CD4-positive, alpha-beta T cell (primary cell): ENCODE data around the gene CARD9. TPM values are rescaled to one million over a fixed set of nuclear protein-coding genes. Genes with fewer than 3 reads are reported as not detected.

Source experiments
- ATAC-seq: fragments of 200-7000 bp; cut with Tn5 transposase; one replicate; pipeline ENCODE4 v1.10.0; 2022; ENCODE audit warnings: mild to moderate bottlenecking; ENCODE audit not compliant: poor library complexity
- CTCF ChIA-PET: fragments of 350-600 bp; sonication (Branson Sonifier 250); formaldehyde crosslinking; loops from one replicate; lab custom pipeline; 2021; ENCODE audit warnings: antibody characterized with exemption, inconsistent platforms; lab: Charles Lee
- POLR2A ChIA-PET: fragments of 350-600 bp; sonication (Branson Sonifier 250); formaldehyde crosslinking; loops from one replicate; lab custom pipeline; 2021; ENCODE audit warnings: antibody characterized with exemption, inconsistent platforms; lab: Charles Lee
- DNase-seq, 14 experiments: peaks; one replicate each; pipeline ENCODE4 v3.0.0-alpha.2; 2013 to 2020; ENCODE audit warnings: mixed read lengths in 2 of 14
- H3K27ac ChIP-seq, 2 donors: one replicate each; pipeline versions ENCODE4 v1.5.1 to v1.7.0; 2013; ENCODE audit warnings: low read length in 2 of 2, low read depth in 1 of 2, mild to moderate bottlenecking in 1 of 2
- H3K27me3 ChIP-seq, 2 experiments: 1 replicate in 1 of 2; 2 replicates in 1 of 2; pipeline versions ENCODE4 v1.6.1 to v1.7.0; 2013; ENCODE audit warnings: low read length in 2 of 2, control low read depth in 1 of 2, mild to moderate bottlenecking in 1 of 2, moderate library complexity in 1 of 2; ENCODE audit not compliant: insufficient read depth in 2 of 2, control insufficient read depth in 1 of 2
- H3K36me3 ChIP-seq: one replicate; pipeline ENCODE4 v1.6.1; 2013; ENCODE audit warnings: low read length, control low read depth; ENCODE audit not compliant: insufficient read depth
- H3K4me1 ChIP-seq: one replicate; pipeline ENCODE4 v1.6.1; 2013; ENCODE audit warnings: low read length, control low read depth; ENCODE audit not compliant: insufficient read depth
- H3K4me3 ChIP-seq: one replicate; pipeline ENCODE4 v1.5.1; 2013; ENCODE audit warnings: mild to moderate bottlenecking, low read length, moderate library complexity
- H3K9me3 ChIP-seq, 2 experiments: 1 replicate in 1 of 2; 2 replicates in 1 of 2; pipeline versions ENCODE4 v1.6.1 to v1.7.0; 2013; ENCODE audit warnings: low read length in 2 of 2, mild to moderate bottlenecking in 2 of 2, control low read depth in 1 of 2, moderate library complexity in 1 of 2; ENCODE audit not compliant: control insufficient read depth in 1 of 2, insufficient read depth in 1 of 2
- H3K27ac Mint-ChIP-seq: one replicate; pipeline ENCODE4 v1.8.0; 2020; ENCODE audit warnings: mixed read lengths
- H3K27me3 Mint-ChIP-seq: one replicate; pipeline ENCODE4 v1.8.0; 2021; ENCODE audit warnings: mixed read lengths
- H3K36me3 Mint-ChIP-seq: one replicate; pipeline ENCODE4 v1.8.0; 2021; ENCODE audit warnings: low read depth, mixed read lengths
- H3K4me1 Mint-ChIP-seq: one replicate; pipeline ENCODE4 v1.8.0; 2021; ENCODE audit warnings: low read depth, mixed read lengths
- H3K4me3 Mint-ChIP-seq: one replicate; pipeline ENCODE4 v1.8.0; 2020; ENCODE audit warnings: mild to moderate bottlenecking, mixed read lengths
- H3K9me3 Mint-ChIP-seq: one replicate; pipeline ENCODE4 v1.8.0; 2020; ENCODE audit warnings: mixed read lengths
- intact Hi-C, 2 experiments: fragments of 100-400 bp; cut with DNase I in 1 of 2; cut with micrococcal nuclease in 1 of 2; formaldehyde crosslinking; loops; one replicate each; pipeline versions ENCODE4 v1.15.1 to v1.9.0; 2023 to 2025; cut with DNase I, micrococcal nuclease
- total RNA-seq, 174 experiments: library from RNA in 2 of 174; stranded (reverse) in 2 of 174; gene quantifications; one replicate each; pipeline ENCODE4 v1.2.3 and lab custom pipeline; 2021 to 2026
- TF ChIP-seq, protein P1 (sequence below): fragments of 200-600 bp; IDR thresholded peaks from one replicate; pipeline ENCODE4 v1.8.0; 2022; ENCODE audit warnings: antibody characterized with exemption, mild to moderate bottlenecking

The CARD9 gene
- total RNA-seq, 2 experiments from 2014 or later: 0.36 to 0.64 TPM

DNA sequence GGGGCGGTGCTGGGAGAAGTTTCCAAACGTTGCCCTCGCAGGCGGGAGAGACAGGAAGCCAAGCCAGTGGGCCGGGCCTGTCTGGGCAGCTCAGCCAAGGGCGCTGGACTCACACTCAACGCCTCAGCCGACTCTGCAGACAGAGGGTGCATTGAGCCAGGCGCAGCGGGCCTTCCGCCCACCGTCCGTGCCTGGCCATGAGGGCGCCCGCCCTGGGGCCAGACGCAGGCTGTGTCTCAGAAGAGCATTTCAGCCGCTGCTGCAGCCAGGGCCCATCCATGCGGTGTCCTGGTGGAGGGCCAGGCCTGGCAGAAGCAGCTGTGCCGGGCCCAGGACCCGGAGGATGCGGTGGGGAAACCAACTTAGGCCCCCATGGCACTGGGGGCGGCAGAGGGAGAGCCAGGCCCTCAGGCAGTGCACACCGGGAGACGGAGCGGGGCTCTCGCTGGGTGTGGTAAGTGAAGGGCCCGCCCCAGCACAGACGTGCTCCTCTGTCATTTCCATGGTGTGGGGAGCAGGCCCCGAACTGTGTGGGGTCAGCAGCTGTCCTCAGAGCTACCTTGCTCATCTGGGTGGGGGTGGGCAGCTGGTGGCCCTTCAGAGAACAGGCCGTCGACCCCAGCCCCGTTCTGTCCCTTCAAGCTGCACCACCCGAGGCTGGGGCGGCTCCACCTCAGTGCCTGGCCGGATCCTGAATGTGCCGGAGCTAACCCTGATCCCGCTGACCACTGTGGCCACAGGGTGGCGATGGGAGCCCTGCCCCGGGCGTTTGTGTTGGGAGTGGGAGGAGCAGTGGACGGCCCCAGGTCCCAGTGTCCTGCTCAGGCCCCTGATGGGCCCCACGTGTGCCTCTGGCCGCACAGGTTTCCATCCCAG lies 27.9 kb downstream of the CARD9 start:
- H3K27ac Mint-ChIP-seq: no peak overlapping the region
- peaks cover 4% of the 10 kb centered on the region for H3K4me1 ChIP-seq
- H3K4me3 Mint-ChIP-seq: no peak overlapping the region
- H3K36me3 Mint-ChIP-seq: no peaks in the 10 kb centered on the region
- intact Hi-C loops: no loop called here
- DNase-seq (no peak), ATAC-seq (no peak)
- H3K27me3 ChIP-seq: no peaks in the 10 kb centered on the region
- H3K4me1 Mint-ChIP-seq: no peaks in the 10 kb centered on the region
- TF ChIP-seq, protein P1, sequence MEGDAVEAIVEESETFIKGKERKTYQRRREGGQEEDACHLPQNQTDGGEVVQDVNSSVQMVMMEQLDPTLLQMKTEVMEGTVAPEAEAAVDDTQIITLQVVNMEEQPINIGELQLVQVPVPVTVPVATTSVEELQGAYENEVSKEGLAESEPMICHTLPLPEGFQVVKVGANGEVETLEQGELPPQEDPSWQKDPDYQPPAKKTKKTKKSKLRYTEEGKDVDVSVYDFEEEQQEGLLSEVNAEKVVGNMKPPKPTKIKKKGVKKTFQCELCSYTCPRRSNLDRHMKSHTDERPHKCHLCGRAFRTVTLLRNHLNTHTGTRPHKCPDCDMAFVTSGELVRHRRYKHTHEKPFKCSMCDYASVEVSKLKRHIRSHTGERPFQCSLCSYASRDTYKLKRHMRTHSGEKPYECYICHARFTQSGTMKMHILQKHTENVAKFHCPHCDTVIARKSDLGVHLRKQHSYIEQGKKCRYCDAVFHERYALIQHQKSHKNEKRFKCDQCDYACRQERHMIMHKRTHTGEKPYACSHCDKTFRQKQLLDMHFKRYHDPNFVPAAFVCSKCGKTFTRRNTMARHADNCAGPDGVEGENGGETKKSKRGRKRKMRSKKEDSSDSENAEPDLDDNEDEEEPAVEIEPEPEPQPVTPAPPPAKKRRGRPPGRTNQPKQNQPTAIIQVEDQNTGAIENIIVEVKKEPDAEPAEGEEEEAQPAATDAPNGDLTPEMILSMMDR: no peak
- H3K9me3 ChIP-seq: no peaks in the 10 kb centered on the region
- no peaks in the 10 kb centered on the region for H3K9me3 Mint-ChIP-seq
- no peak overlapping the region for H3K27ac ChIP-seq
- CTCF ChIA-PET: no interaction called here
- no peaks in the 10 kb centered on the region for H3K36me3 ChIP-seq
- POLR2A ChIA-PET: no interaction called here
- no peak overlapping the region for H3K4me3 ChIP-seq
- no peaks in the 10 kb centered on the region for H3K27me3 Mint-ChIP-seq

DNA sequence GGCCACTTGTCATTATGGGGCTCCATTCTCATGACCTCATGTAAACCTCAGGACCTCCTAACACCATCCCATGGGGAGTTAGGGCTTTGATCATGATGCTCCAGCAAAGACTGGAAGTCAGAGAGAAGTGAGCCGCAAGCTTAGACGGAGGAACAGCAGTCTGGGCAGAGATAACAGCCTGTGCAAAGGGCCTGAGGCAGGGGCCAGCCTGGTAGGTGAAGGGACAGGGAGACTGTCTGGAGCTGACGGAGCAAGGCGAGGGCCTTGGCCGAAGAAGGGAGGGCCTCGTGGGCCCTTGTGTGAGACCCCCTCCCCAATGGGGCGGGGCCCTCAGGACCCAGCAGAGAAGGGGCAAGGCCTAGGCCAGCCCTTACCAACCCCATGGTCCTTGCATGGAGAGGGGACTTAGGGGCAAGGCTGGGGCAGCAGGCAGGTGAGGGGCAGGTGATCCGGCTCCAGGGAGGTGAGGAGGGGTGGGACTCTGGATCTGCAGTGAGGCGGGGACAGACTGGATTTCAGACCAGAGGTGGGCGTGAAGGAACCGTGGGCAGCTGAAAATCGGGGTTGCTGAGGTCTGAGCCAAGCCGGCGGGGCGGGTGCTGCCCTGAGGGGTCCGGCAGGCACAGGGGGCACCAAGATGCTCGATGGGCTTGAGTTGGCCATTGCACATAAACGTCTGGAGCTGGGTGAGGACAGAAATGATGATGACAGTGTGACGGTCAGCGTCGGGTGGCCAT lies 28.8 kb downstream of the CARD9 start:
- no peaks in the 10 kb centered on the region for H3K27me3 Mint-ChIP-seq
- ChIA-PET POLR2A (no interaction called here), CTCF (no interaction called here)
- no peaks in the 10 kb centered on the region for H3K9me3 Mint-ChIP-seq
- Histone ChIP-seq H3K27me3 (no peaks in the 10 kb centered on the region), H3K4me1 (peaks cover 4% of the 10 kb centered on the region), H3K9me3 (no peaks in the 10 kb centered on the region), H3K27ac (no peak overlapping the region), H3K36me3 (no peaks in the 10 kb centered on the region), H3K4me3 (no peak overlapping the region)
- TF ChIP-seq, protein P1: no peak
- H3K4me1 Mint-ChIP-seq: no peaks in the 10 kb centered on the region
- H3K4me3 Mint-ChIP-seq: no peak overlapping the region
- ATAC-seq (no peak), DNase-seq (no peak)
- H3K36me3 Mint-ChIP-seq: no peaks in the 10 kb centered on the region
- intact Hi-C loops: no loop called here
- H3K27ac Mint-ChIP-seq: no peak overlapping the region

DNA sequence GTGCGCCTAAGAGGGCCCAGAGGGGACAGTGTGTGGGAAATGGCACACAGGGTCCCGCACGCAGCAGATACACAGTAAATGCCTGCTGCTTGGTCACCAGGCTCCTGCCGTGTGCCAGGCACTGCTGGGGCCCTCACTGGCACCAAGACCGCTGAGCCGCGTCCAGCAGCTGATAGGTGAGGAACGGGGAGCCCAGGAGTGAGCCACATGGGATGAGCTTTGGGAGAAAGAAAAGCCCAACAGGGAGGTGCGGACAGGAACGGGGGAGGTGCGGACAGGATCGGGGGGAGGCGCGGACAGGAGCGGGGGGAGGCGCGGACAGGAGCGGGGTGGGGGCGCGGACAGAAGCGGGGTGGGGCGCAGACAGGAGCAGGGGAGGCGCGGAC lies 29.6 kb downstream of the CARD9 start:
- no peak for DNase-seq
- Histone ChIP-seq H3K36me3 (no peaks in the 10 kb centered on the region), H3K4me1 (peaks cover 4% of the 10 kb centered on the region), H3K9me3 (no peaks in the 10 kb centered on the region), H3K4me3 (no peak overlapping the region), H3K27ac (no peak overlapping the region), H3K27me3 (no peaks in the 10 kb centered on the region)
- POLR2A ChIA-PET: no interaction called here
- Mint-ChIP-seq H3K9me3 (no peaks in the 10 kb centered on the region), H3K4me3 (no peak overlapping the region), H3K27ac (no peak overlapping the region), H3K36me3 (no peaks in the 10 kb centered on the region), H3K4me1 (no peaks in the 10 kb centered on the region), H3K27me3 (no peaks in the 10 kb centered on the region)
- TF ChIP-seq, protein P1: no peak
- intact Hi-C loops: no loop called here
- no peak for ATAC-seq
- CTCF ChIA-PET: no interaction called here
